Activated CD4-positive, alpha-beta T cell treated with anti-CD3 and anti-CD28 coated beads, Interleukin-2, amount 10 ng/mL, durations not matched to agents 24 days and 14 days (primary cell): ENCODE measurements around the gene ASS1. TPM values are rescaled to one million over a fixed set of nuclear protein-coding genes. Genes with fewer than 3 reads are reported as not detected.

Experiments
- DNase-seq: peaks from one replicate; pipeline ENCODE4 v3.0.0; 2022
- H3K27ac Mint-ChIP-seq: one replicate; pipeline ENCODE4 v1.8.0; 2022; ENCODE audit warnings: mild to moderate bottlenecking, mixed read lengths
- H3K27me3 Mint-ChIP-seq: one replicate; pipeline ENCODE4 v1.8.0; 2022; ENCODE audit warnings: mixed read lengths
- H3K36me3 Mint-ChIP-seq: one replicate; pipeline ENCODE4 v1.8.0; 2022; ENCODE audit warnings: low read depth, mild to moderate bottlenecking, mixed read lengths
- H3K4me1 Mint-ChIP-seq: one replicate; pipeline ENCODE4 v1.8.0; 2021; ENCODE audit warnings: mixed read lengths
- H3K4me3 Mint-ChIP-seq: one replicate; pipeline ENCODE4 v1.8.0; 2022; ENCODE audit warnings: mild to moderate bottlenecking, moderate library complexity, mixed read lengths
- H3K9me3 Mint-ChIP-seq: one replicate; pipeline ENCODE4 v1.8.0; 2021; ENCODE audit warnings: mixed read lengths
- intact Hi-C: fragments of 100-400 bp; cut with micrococcal nuclease; formaldehyde crosslinking; loops from one replicate; pipeline ENCODE4 v1.15.1; 2023
- total RNA-seq: library from RNA; stranded (reverse); gene quantifications from 2 replicates; pipeline ENCODE4 v1.2.3, GENCODE V29; 2022

ASS1 gene
- total RNA-seq, 1 donor from 2014 or later, result 3.2 TPM

DNA sequence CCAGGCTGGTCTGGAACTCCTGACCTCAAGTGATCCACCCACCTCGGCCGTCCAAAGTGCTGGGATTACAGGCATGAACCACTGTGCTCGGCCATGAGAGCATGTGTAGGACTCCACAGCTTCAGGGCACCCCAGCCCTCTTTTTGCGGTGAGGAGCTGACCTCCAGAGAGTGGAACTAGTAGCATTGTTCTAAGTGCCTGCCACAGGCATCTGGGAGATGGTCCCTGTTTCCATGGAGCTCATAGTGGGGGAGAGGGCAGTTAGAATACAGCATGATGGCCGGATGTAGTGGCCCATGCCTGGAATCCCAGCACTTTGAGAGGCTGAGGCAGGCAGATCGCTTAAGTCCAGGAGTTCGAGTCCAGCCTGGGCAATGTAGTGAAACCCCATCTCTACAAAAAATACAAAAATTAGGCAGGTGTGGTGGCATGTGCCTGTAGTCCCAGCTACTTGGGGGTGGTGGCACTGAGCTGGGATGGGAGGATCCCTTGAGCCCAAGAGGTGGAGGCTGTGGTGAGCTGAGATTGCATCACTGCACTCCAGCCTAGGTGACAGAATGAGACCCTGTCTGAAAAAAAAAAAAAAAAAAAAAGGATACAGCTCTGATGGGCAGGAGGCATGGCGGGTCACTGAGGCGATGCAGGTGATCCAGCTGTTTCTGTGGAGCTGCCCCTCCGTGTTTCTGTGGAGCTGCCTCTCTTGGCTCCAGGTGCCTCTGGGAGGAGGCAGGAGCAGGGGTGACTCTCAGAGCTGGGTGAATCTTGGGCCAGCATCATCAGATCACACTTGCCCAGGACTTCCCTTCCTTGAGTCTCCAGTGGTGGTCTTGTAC lies 4.2 kb downstream of the ASS1 start:
- intact Hi-C loops, result no loop called here
- peaks cover 14% of the 10 kb centered on the region for H3K4me1 Mint-ChIP-seq
- no peak overlapping the region for H3K27ac Mint-ChIP-seq
- no peaks in the 10 kb centered on the region for H3K36me3 Mint-ChIP-seq
- no peak overlapping the region for H3K4me3 Mint-ChIP-seq
- DNase-seq, result no peak
- no peaks in the 10 kb centered on the region for H3K9me3 Mint-ChIP-seq
- H3K27me3 Mint-ChIP-seq, result peaks cover 9% of the 10 kb centered on the region

DNA sequence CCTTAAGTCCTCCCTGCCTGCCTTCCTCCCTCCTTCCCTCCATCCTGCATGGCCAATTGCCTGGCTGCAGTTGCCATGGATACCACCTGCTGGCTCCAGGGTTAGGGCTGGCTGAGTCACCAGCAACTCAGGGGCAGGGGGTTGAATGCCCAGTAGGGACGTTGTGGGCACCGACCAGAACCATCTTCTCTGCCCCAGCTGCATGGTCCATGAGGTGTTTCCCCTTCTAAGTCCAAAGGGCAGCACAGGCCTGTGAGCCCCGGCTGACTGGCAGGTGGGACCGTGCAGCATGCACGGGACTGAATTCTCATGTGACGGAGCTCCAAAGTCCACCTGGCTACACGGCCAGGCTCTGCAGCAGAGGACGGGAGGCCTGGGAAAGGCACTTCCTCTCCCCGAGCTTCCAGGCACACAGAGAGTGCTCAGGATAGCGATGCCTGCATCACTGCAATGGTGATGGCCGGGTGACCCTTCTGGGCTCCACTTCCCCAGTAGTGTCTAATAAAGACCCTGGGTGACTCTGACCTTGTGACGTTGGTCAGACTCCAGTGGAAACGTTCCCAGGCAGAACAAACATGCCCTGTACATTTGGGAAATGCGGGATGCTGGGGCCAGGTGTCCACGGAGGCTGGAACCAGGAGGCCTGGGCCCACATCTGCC lies 5.7 kb downstream of the ASS1 start:
- Mint-ChIP-seq H3K4me3 (no peak overlapping the region), H3K27ac (no peak overlapping the region), H3K4me1 (peaks cover 14% of the 10 kb centered on the region), H3K36me3 (no peaks in the 10 kb centered on the region), H3K9me3 (no peaks in the 10 kb centered on the region), H3K27me3 (peaks cover 8% of the 10 kb centered on the region)
- intact Hi-C loops, result no loop called here
- no peak for DNase-seq

DNA sequence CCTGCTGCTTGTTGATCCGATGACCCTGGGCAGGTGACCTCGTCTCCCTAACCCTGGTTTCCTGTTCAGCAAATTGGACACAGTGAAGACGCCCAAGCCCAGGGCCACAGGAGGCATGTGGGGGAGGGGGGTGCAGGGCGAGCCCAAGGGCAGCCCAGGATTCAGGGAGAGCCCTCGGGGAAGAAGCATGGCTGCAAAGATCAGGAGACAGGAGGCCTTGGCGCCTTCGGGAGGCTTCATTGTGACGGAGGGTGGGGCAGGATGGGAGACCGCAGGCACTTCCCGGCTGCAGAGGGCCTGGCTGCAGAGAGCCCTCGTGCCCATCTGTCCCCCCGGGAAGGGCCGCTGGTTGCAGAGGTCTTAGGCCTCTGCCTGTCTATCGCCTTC lies 6.2 kb downstream of the ASS1 start:
- peaks cover 12% of the 10 kb centered on the region for H3K4me1 Mint-ChIP-seq
- no peak for DNase-seq
- no peak overlapping the region for H3K4me3 Mint-ChIP-seq
- intact Hi-C loops, result no loop called here
- H3K9me3 Mint-ChIP-seq, result no peaks in the 10 kb centered on the region
- no peak overlapping the region for H3K27ac Mint-ChIP-seq
- no peaks in the 10 kb centered on the region for H3K36me3 Mint-ChIP-seq
- peaks cover 3% of the 10 kb centered on the region for H3K27me3 Mint-ChIP-seq

DNA sequence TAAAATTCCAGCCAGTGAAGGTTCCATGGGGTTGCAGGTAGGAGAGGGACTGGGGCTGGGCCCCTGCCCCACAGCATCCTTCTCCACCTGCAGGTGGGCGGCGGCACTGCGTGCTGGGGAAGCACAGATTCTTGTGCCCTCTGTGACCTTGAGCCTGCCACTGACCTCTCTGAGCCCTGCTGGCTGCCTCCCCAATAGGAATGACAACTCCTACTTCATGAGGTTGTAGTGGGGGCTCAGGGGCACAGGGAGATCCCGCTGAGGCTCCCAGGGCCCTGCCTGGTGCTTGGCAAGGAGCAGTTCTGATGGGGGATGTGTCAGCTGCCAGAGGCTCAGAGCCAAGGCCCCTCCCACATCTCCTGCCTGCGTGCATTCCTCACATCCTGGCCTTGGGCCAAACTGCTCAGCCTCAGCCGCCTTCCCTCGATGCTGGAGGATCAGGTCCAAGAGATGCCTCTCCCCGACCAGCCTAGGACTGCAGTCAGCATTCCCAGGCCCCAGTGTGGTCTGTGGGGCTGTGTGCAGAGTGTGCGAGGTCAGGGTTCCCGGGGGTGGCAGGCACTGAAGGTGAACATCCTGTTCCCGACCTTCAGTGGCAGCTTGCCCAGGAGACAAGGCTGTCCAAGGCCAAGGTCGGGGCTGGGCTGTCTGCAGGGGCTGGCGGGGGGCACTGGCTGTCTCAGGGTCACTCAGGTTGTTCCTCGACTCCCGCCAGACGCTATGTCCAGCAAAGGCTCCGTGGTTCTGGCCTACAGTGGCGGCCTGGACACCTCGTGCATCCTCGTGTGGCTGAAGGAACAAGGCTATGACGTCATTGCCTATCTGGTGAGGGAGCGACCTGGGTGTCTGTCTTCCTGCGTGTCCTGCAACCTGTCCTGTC lies 7.0 kb downstream of the ASS1 start:
- H3K36me3 Mint-ChIP-seq, result no peaks in the 10 kb centered on the region
- intact Hi-C loops, result no loop called here
- H3K9me3 Mint-ChIP-seq, result no peaks in the 10 kb centered on the region
- H3K4me3 Mint-ChIP-seq, result no peak overlapping the region
- peaks cover 10% of the 10 kb centered on the region for H3K4me1 Mint-ChIP-seq
- no peak overlapping the region for H3K27ac Mint-ChIP-seq
- no peaks in the 10 kb centered on the region for H3K27me3 Mint-ChIP-seq
- DNase-seq, result peak; percentile 70

DNA sequence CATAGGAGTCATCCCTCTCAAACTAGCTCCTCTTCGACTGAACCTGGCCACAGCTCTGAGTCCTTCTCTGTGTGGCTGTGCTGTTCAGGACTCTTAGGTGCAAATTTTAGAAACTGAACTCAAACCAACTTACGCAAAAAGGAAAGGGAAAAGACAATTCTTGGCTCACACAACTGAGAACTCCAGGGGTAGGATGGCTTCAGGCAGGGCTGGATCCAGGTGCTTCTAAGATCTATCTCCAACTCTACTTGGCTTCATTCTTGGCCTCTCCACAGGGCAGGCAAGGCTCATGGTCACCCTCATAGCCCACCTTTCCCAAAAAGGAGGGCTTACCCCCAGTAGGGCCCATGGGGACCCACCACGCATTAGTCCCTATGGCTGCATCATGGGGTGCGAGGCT lies 8.1 kb downstream of the ASS1 start:
- no peak for DNase-seq
- H3K27ac Mint-ChIP-seq, result no peak overlapping the region
- no peak overlapping the region for H3K4me3 Mint-ChIP-seq
- no peaks in the 10 kb centered on the region for H3K9me3 Mint-ChIP-seq
- no peaks in the 10 kb centered on the region for H3K36me3 Mint-ChIP-seq
- no peaks in the 10 kb centered on the region for H3K27me3 Mint-ChIP-seq
- intact Hi-C loops, result no loop called here
- peaks cover 5% of the 10 kb centered on the region for H3K4me1 Mint-ChIP-seq

DNA sequence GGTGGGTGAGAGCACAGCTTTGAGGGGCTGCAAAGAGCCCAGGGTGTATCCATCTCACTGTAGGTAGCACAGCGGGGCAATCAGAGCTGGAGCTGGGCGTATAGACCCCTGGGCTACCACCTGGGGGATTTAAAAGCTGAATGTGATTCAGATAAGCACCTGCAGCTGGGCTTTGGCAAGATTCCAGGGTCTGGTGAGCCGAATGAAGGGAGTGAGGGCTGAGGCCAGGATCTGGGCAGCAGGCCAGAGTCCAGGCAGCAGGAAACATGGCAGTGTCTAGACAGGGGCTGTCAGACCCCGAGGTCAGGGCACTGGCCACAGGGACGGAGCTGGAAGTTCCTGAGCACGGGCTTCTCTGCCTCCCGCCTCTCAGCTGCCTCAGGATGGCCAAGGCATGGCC lies 8.7 kb downstream of the ASS1 start:
- intact Hi-C loops, result no loop called here
- no peak for DNase-seq
- Mint-ChIP-seq H3K27me3 (no peaks in the 10 kb centered on the region), H3K36me3 (no peaks in the 10 kb centered on the region), H3K9me3 (no peaks in the 10 kb centered on the region), H3K4me3 (no peak overlapping the region), H3K4me1 (no peaks in the 10 kb centered on the region), H3K27ac (no peak overlapping the region)

DNA sequence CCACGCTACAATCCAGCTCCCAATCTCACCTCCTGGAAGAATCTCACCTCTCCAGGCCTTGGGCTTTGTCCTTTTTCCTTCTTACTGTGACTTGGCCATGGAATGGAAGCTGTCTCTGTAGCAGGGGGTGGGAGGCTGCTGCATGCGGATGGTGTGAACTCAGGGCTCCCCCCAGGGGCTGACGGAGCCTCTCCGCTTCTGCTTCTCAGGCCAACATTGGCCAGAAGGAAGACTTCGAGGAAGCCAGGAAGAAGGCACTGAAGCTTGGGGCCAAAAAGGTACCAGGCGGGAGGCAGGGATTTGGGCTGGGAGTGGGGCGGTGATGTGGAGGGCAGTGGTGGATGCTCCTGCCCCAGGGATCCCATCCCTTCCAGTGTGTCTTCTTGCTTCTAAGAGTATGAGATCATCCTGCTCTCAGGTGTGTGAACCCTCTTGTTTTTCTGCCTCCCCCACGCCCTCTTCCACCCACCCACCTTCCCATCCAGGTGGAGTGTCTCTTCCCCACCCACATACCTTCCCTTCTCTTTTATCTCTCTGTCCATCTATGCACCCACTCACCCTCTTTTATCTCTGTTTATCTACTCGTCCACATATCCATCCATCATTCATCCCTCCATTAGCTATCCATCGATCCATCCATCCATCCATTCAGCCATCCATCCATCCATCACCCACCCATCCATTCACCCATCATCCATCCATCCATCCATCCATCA lies 9.5 kb downstream of the ASS1 start:
- intact Hi-C loops, result no loop called here
- H3K9me3 Mint-ChIP-seq, result no peaks in the 10 kb centered on the region
- no peaks in the 10 kb centered on the region for H3K27me3 Mint-ChIP-seq
- no peaks in the 10 kb centered on the region for H3K4me1 Mint-ChIP-seq
- H3K36me3 Mint-ChIP-seq, result no peaks in the 10 kb centered on the region
- H3K4me3 Mint-ChIP-seq, result no peak overlapping the region
- DNase-seq, result no peak
- no peak overlapping the region for H3K27ac Mint-ChIP-seq

DNA sequence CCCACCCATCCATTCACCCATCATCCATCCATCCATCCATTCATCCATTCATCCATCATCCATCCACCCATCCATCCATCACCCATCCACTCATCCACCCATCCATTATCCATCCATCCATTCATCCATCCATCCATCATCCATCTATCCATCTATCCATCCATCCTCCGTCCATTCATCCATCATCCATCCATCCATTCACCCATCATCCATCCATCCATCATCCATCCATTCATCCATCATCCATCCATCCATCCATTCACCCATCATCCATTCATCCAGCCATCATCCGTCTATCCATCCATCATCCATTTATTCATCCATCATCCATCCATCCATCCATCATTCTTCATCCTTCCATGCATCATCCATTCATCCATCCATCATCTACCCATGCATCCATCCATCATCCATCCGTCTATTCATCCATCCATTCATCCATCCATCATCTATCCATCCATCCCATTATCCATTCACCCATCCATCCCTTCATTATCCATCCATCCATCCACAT lies 10.1 kb downstream of the ASS1 start:
- Mint-ChIP-seq H3K36me3 (no peaks in the 10 kb centered on the region), H3K4me3 (no peak overlapping the region), H3K4me1 (no peaks in the 10 kb centered on the region), H3K27me3 (no peaks in the 10 kb centered on the region), H3K27ac (no peak overlapping the region), H3K9me3 (no peaks in the 10 kb centered on the region)
- intact Hi-C loops, result no loop called here
- DNase-seq, result no peak

DNA sequence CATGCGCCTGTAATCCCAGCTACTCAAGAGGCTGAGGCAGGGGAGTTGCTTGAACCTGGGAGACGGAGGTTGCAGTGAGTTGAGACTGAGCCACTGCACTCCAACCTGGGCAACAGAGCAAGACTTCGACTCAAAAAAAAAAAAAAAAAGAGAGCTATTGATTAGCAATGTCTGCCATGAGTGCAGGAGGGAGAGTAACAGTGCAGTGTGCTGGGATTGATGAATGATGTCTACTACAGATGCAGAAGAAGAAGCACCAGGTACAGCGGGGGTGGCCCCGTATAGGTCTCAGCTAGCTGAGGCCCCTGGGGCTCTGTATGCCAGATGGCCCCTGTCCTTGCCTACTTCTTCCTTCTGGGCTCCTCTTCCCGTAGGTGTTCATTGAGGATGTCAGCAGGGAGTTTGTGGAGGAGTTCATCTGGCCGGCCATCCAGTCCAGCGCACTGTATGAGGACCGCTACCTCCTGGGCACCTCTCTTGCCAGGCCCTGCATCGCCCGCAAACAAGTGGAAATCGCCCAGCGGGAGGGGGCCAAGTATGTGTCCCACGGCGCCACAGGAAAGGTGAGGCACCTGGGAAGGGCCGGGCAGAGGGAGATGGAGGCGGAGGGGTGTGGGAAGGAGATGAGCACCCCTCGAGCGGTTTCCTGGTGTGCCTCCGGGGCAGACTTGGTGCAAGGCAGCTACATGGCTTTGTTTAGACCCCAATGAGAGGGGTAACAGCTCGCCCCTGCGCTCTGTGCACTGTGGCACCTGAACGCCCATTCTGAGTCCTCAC lies 13.5 kb downstream of the ASS1 start:
- no peak for DNase-seq
- intact Hi-C loops, result no loop called here
- H3K9me3 Mint-ChIP-seq, result no peaks in the 10 kb centered on the region
- no peak overlapping the region for H3K27ac Mint-ChIP-seq
- no peak overlapping the region for H3K4me3 Mint-ChIP-seq
- H3K36me3 Mint-ChIP-seq, result no peaks in the 10 kb centered on the region
- H3K27me3 Mint-ChIP-seq, result peaks cover 6% of the 10 kb centered on the region
- H3K4me1 Mint-ChIP-seq, result no peaks in the 10 kb centered on the region

DNA sequence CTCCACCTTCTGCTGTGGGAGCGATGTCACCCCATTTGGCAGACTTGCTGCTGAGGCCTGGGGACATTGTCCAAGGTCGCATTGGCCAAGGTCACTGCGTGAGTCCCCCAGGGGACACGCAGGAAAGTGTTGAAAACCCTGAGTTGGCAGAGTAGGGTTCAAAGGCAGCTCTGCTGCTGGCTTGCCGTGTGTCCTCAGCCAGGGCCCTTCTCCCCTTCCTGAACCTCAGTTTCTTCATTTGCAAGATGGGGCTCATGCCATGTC lies 14.0 kb downstream of the ASS1 start:
- Mint-ChIP-seq H3K4me3 (no peak overlapping the region), H3K4me1 (no peaks in the 10 kb centered on the region), H3K9me3 (no peaks in the 10 kb centered on the region), H3K27ac (no peak overlapping the region), H3K27me3 (peaks cover 6% of the 10 kb centered on the region), H3K36me3 (no peaks in the 10 kb centered on the region)
- intact Hi-C loops, result no loop called here
- DNase-seq, result no peak

DNA sequence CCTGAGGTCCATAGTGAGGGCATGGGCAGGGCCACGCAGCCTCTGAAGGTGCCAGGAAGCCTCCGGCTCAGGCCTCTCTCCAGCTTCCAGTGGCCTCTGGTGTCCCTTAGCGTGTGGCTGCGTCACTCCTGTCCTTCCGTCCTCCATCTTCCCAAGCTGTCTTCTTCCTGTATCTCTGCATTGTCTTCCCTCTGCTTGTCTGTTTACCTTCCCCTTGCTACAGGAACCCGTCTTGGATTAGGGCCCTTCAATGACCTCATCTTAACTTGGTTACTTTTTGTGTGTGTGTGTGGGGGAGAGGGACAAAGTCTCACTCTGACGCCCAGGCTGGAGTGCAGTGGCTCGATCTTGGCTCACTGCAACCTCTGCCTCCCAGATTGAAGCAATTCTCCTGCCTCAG lies 14.4 kb downstream of the ASS1 start:
- Mint-ChIP-seq H3K4me3 (no peak overlapping the region), H3K27ac (no peak overlapping the region), H3K4me1 (no peaks in the 10 kb centered on the region), H3K9me3 (no peaks in the 10 kb centered on the region), H3K36me3 (no peaks in the 10 kb centered on the region), H3K27me3 (peaks cover 6% of the 10 kb centered on the region)
- intact Hi-C loops, result no loop called here
- no peak for DNase-seq

DNA sequence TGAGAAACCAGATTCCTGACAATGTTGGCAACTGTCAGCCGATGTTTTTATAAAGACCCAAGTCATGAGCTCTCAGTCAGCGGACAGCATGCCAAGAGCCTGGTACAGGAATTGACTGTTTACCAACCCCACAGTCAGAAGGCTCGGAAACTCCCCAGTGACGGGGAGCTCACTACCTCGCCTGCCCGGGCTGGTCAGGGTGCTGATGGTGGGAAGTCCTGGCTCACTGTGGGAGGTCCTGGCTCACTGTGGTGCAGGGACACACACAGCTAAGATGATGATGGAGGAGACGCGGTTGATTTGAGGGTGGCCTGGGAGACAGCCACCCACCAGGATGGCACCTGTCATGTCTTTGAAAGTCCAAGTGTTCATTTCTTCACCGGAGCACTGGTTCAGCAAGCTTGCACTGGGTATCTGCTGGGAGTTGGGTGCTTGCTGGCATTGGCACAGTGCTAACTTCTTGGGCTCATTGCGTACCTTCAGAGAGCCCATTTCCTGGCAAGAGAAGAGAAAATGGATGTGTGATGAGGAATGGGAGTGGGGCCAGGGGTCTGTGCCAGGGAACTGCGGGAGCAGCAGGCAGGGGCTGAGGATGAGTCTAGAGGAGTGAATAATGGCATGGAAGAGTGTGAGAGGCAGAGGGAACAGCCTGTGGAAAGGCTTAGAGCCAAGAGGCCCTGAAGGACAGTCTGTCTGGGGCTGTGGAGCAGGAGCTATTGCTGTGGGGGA lies 15.3 kb downstream of the ASS1 start:
- Mint-ChIP-seq H3K4me1 (no peaks in the 10 kb centered on the region), H3K27me3 (peaks cover 6% of the 10 kb centered on the region), H3K36me3 (no peaks in the 10 kb centered on the region), H3K27ac (no peak overlapping the region), H3K9me3 (no peaks in the 10 kb centered on the region), H3K4me3 (no peak overlapping the region)
- DNase-seq, result no peak
- intact Hi-C loops, result no loop called here
